NCI-H2227 treated with DMSO at 0.1 percent for 48 hours (cell line): ENCODE results near the gene APOB.

Source experiments
- DNase-seq: peaks from one replicate; lab custom pipeline; 2025; lab: John Stamatoyannopoulos, UW

Gene APOB

GRCh38 chr2:20972792-20973565 is 70.9 kb downstream of the APOB start:
- no peak for DNase-seq

DNA sequence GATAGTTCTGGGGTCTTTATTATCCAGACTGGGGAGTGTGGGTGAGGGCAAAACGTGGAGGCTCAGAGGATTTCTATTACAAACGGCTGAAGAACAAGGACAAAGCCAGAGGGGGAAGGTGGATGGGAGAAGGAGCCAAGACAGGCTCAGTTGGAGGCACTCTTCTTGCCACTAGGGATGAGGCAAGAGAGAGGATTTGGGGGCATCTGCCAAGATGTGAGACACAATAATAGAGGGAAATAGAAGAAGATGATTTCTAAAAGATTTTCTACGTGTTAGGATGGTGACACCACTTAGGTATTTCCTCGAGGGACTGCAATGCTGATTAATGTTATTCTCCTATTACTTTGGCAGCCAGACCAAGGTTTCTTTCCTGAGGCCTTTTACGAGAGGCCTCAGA is 71.8 kb downstream of the APOB start:
- no peak for DNase-seq

DNA sequence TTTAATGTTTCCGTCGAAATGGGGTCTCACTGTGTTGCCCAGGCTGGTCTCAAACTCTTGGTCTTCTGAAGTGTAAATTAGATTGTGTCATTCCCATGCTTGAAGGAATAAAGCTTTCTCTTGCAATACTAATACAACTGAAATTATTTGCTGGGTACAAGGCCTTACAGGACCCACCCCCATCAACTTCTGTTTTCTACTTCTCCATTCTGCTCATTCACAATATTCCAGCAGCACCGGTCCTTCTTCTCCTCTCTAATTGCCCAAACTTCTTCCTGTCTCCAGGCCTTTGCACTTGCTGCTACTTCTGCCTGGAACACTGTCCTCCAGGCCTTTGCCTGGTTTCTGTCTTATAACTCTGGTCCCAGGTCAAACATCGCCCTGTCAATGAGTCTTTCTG is 73.8 kb downstream of the APOB start:
- DNase-seq, result no peak

DNA sequence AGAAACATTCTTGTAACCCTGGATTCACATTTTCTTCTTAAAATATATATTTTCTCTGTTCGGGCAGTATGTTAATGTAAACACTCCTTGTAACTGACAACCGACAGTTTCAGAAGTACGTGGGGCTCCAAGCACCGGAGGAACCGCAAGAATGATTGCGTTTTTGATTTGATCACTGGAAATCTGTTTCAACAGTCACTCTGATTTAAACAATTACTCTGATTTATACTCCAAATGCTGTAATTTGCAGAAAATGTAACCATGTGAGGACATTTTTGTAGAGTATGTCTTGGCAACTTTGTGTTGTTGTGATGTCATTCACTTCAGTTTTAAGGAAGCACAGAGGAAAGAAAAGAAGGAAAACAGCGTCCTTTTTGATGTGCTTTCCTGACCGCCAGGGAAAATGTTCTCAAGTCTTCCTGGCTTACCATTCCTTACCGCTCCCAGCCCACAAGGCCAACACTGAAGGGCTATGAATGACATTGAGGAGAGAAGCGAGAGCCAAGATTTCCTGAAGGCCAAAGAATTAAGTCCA is 77.7 kb downstream of the APOB start:
- DNase-seq, result no peak

DNA sequence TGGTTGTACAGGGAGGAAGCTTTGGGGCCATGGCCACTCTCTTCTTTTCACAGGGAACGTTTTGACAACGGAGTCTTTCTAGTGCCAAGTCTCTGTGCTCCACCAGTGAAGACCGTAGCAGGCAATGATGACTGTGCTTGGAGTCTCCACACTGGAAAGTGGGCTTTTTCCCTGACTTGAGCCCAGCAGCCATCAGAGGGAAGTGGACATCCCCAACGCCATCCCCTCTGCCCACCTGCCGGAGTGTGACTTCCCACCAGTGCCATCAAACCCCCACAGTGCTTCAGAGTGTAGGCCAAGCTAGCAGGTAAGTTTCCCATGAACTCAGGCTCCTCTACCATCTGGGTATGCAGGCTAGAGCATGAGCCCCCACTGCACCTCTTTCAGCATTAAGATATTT is 78.7 kb downstream of the APOB start:
- no peak for DNase-seq

GRCh38 chr2:20963867-20964266 is 80.0 kb downstream of the APOB start:
- no peak for DNase-seq

GRCh38 chr2:20962939-20963557 is 80.8 kb downstream of the APOB start:
- peak; percentile 61 for DNase-seq

- DNase-seq, result no peak
Observed at GRCh38 chr2:20961858-20962257, 82.0 kb downstream of the APOB start.

DNA sequence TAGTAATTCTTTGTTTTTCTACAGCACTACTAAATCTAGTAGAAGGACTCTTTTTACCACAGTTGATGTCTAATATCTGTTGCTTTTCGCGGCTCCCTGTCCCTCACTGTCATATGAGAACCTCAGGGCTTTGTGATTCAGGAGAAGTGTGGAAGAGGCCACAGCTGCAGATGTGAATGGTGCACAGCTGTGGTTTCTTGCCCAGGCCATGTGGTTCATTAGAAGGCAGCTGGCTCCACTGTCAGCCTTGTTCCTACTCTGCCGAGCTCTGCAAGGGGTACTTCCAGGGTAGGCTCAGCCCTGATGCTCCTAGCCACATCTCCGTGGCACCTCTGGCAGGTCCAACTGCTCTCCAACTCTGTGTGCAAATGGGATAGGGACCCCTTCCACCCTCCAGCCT is 83.9 kb downstream of the APOB start:
- DNase-seq, result no peak

DNA sequence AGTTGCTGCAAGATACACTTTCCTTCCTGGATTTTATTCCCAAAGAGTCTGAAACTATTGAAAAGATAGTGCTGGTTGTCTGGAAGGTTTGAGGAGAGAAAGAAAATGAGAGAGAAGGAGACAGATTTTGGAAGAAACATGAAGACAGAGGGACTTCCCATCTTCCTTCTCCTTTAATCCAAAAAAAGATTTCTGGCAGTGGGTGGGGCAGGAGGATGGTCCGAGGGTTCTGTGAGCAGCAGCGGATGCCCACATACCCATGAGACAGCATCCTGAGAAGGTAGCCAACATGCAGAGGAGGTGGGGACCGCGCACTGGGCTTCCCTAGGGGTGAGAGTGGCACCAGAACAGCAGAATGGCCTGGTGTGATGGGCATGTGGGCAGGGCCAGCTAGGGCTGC is 84.6 kb downstream of the APOB start:
- no peak for DNase-seq

DNA sequence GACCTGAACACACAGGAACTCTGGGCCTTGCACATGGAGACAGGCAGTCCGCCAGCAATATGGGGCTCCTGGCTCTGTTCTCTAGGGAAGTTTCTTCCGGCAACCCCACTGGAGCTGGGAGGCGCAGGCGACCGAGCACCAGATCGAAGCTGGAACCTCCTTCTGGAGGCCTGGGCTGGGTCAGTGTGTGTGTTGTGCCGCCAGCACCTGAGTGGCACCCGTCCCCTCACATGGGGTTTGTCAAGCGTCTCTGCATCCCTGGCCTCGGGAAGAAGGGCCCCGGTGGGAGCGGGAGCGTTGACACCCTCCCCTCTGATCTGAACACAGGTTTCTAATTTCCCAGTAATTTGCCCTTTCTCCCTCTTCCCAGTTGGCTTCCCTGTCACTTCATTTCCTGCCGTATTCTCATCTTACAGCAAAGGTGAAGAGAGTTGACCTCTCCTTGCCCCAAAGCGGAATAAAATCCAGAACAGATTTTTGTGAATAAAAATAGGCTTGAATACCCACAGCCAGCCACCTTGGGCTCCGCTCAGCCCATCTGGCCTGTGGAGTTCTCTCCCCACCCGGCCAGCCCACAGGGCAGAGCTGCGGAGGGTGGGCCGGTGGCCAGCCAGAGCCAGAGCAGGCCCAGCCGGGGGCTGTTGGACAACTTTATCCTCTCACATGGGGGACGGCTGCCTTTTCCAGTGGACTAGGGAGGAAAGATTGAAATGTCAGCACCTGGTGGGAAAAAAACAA is 85.9 kb downstream of the APOB start:
- no peak for DNase-seq

DNA sequence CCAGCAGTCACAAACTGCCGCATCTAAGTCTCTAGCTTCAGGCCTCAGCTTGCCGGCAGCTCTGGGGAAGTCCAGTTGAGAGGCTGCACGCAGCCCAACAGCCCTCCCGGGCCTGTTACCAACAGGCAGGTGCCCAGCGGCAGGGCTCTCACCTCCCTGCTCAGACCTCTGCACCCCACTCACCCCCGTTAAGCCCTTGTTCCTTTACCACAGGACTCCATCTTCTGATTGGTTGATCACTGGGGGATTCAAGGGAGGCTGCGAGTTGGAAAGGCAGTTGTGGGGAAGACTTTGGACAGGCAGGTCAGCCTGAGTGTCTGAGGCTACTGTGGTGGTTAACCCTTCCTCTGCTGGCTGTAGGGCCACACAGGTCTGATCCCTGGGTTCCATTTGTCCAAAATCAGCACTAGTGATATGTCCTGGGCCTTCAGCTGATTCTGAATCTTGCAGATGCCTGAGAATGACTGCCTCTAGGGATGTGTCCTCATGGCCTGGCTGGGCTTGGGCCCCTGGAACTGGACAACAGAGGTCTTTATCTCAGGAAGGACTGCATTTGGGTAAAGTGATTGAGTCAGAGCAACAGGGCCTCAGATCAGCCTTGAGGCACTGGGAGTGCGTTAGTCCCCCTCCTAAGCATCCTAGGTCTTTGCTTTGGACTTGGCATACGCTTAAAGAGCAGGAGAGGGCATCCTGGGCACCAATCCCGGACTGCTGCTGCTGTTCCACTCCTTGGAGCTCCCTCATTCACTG is 88.4 kb downstream of the APOB start:
- DNase-seq, result no peak

GRCh38 chr2:20953146-20953824 is 90.6 kb downstream of the APOB start:
- DNase-seq, result no peak
